ENCODE data around the gene RAB1B. TPM values are rescaled to one million over a fixed set of nuclear protein-coding genes. Genes with fewer than 3 reads are reported as not detected.

Gene RAB1B
- total and polyA plus RNA-seq, 10 of the 15 experiments (the other 5 are each of a cell fraction or from before 2014, with no cell fraction given), result 10.4 to 193 (median 96.9) TPM

GRCh38 chr11:66291303-66291705, 22.9 kb downstream of the RAB1B start:
- Histone ChIP-seq H3K4me1 (ENCODE audit: control insufficient read depth, insufficient read depth, low read length) (peaks cover 15% of the 10 kb centered on the region), H3K36me3 (ENCODE audit: control insufficient read depth in 2 of 2, insufficient read depth in 2 of 2, low read length in 1 of 2) (no peaks in the 10 kb centered on the region), H3K79me2 (ENCODE audit: control insufficient read depth, insufficient read depth, low read length) (peaks cover 12% of the 10 kb centered on the region), H3K4me2 (ENCODE audit: control insufficient read depth, insufficient read depth) (no peak overlapping the region), H3K27me3 (replicated peaks in 1 of 2; ENCODE audit: control insufficient read depth in 2 of 2, insufficient read depth in 2 of 2, low read length in 1 of 2) (peaks cover 2 to 7% of the 10 kb centered on the region in 2 experiments; a peak in 2 of 4 replicates), H2AFZ (ENCODE audit: control insufficient read depth, low read depth, low read length) (no peak overlapping the region), H3K27ac (ENCODE audit: control insufficient read depth, insufficient read depth) (no peak overlapping the region), H3K9ac (ENCODE audit: control insufficient read depth, insufficient read depth, low read length) (no peak overlapping the region), H3K4me3 (no peak overlapping the region), H4K20me1 (ENCODE audit: control insufficient read depth, insufficient read depth) (no peaks in the 10 kb centered on the region), H3K9me3 (replicated peaks; ENCODE audit: control insufficient read depth, insufficient read depth, low read length) (no peaks in the 10 kb centered on the region)
- ChIA-PET SMC1A (ENCODE audit: uncharacterized antibody, unreplicated experiment) (interaction anchor here (2.5 kb wide), 1 partner anchor 21 kb away, joined by 10 read pairs; no protein-coding TSS in a partner anchor), RAD21 (ENCODE audit: unreplicated experiment) (interaction anchor here (1.1 to 1.2 kb wide), 2 partner anchors 20 to 21 kb away, joined by 3 to 5 read pairs; no protein-coding TSS in a partner anchor), CTCF (interaction anchor here (0.9 kb wide), 1 partner anchor 76 kb away, joined by 3 read pairs; no protein-coding TSS in a partner anchor), POLR2A (no interaction called here)
- BruUV-seq (replicated peaks), result no TSS peak
- FAIRE-seq (no peak), DNase-seq (ENCODE audit: low read depth, low spot score) (no peak), ATAC-seq (no peak)
- intact Hi-C loops (cut with micrococcal nuclease; ENCODE audit: unreplicated experiment), result no loop called here
- in situ Hi-C loops (cut with MboI), result no loop called here
- 17% methylated on average over 9 of the region's 16 CpGs for WGBS (ENCODE audit: insufficient coverage, insufficient replicate concordance, low lambda C conversion rate, missing lambda C conversion rate)
- TF ChIP-seq ZNF207 (IDR thresholded peaks at IDR 0.05; ENCODE audit: borderline replicate concordance) (no peak), SUPT20H (IDR thresholded peaks at IDR 0.05; ENCODE audit: borderline replicate concordance, control insufficient read depth, low read depth, low read length) (no peak), PKNOX1 (IDR thresholded peaks at IDR 0.05) (no peak), HCFC1 (IDR thresholded peaks at IDR 0.05; ENCODE audit: low read length) (no peak), POLR2AphosphoS5 (IDR thresholded peaks at IDR 0.05; ENCODE audit: low read length) (no peak), IKZF1 (conservative IDR thresholded peaks at IDR 0.05) (no peak), BHLHE40 (IDR thresholded peaks at IDR 0.05; ENCODE audit: borderline replicate concordance in 1 of 2, low read depth in 2 of 2, low read length in 1 of 2) (no peak), MEF2A (IDR thresholded peaks at IDR 0.05; ENCODE audit: insufficient read depth, low read depth, low read length) (no peak), ATF2 (IDR thresholded peaks at IDR 0.05; ENCODE audit: low read length) (no peak), ZNF592 (IDR thresholded peaks at IDR 0.05) (no peak), FOXM1 (IDR thresholded peaks at IDR 0.05; ENCODE audit: low read depth, low read length) (no peak), NR2F1 (conservative IDR thresholded peaks at IDR 0.05) (no peak), MLLT1 (IDR thresholded peaks at IDR 0.05) (no peak), PML (IDR thresholded peaks at IDR 0.05; ENCODE audit: low read length) (no peak), SMARCA5 (IDR thresholded peaks at IDR 0.05) (no peak), POU2F2 (IDR thresholded peaks at IDR 0.05; ENCODE audit: borderline replicate concordance, low read depth, low read length) (no peak), NR2C2 (IDR thresholded peaks at IDR 0.05; ENCODE audit: borderline replicate concordance, control insufficient read depth, insufficient read length, low read depth) (no peak), BMI1 (IDR thresholded peaks at IDR 0.05; ENCODE audit: borderline replicate concordance) (no peak)
